K562 (cell line): ENCODE data around the gene MEI4. TPM values are rescaled to one million over a fixed set of nuclear protein-coding genes. Genes with fewer than 3 reads are reported as not detected.
A peak's percentile ranks its signal among the peaks of the same experiment; 100 is the strongest.

Experiments
- BHLHE40 ChIP-seq: IDR thresholded peaks from 2 replicates; pipeline ENCODE4 v1.6.1; 2011; ENCODE audit warnings: low read length, improper control_type of control experiment
- CBFA2T3 ChIP-seq: fragments of 450-650 bp; IDR thresholded peaks from 2 replicates; pipeline ENCODE4 v1.6.1; 2017
- EWSR1 ChIP-seq: fragments of 450-650 bp; IDR thresholded peaks from 2 replicates; pipeline ENCODE4 v1.6.1; 2018; ENCODE audit warnings: borderline replicate concordance, mild to moderate bottlenecking, low read depth, moderate library complexity; ENCODE audit not compliant: partially characterized antibody
- HNRNPLL ChIP-seq: fragments of 200-400 bp; formaldehyde crosslinking; IDR thresholded peaks from 2 replicates; pipeline ENCODE4 v1.6.1; 2017; ENCODE audit warnings: low read length, low read depth, mild to moderate bottlenecking; ENCODE audit not compliant: poor library complexity, severe bottlenecking
- L3MBTL2 ChIP-seq: fragments of 450-650 bp; IDR thresholded peaks from 2 replicates; pipeline ENCODE4 v1.6.1; 2016; ENCODE audit warnings: mild to moderate bottlenecking, moderate library complexity
- MAZ ChIP-seq, 2 experiments: fragments of 450-650 bp in 1 of 2; sonication (generic) in 1 of 2; formaldehyde crosslinking; IDR thresholded peaks in 1 of 2; conservative IDR thresholded peaks in 1 of 2; 2 replicates each; pipeline versions ENCODE4 v1.4.0 to v1.5.0; 2020; ENCODE audit warnings: mild to moderate bottlenecking in 1 of 2, missing genetic modification reagents in 1 of 2
- PHF8 ChIP-seq: fragments of 200-600 bp; sonication (generic); IDR thresholded peaks from 2 replicates; pipeline ENCODE4 v1.6.1; 2012; ENCODE audit warnings: mixed run types, mild to moderate bottlenecking, inconsistent platforms, low read length, moderate library complexity, borderline replicate concordance
- RAD21 ChIP-seq, 2 experiments: fragments of 250-450 bp in 1 of 2; fragments of 450-650 bp in 1 of 2; sonication (Bioruptor Pico) in 1 of 2; formaldehyde crosslinking in 1 of 2; IDR thresholded peaks in 1 of 2; conservative IDR thresholded peaks in 1 of 2; 2 replicates each; pipeline versions ENCODE4 v1.4.0 to v1.8.0; 2020 to 2022; ENCODE audit warnings: mild to moderate bottlenecking in 2 of 2, moderate library complexity in 1 of 2
- SIN3A ChIP-seq, 2 experiments: fragments of 150-350 bp in 1 of 2; IDR thresholded peaks; 2 replicates each; pipeline ENCODE4 v1.6.1; 2011 to 2016; ENCODE audit warnings: borderline replicate concordance in 2 of 2, low read depth in 2 of 2, low read length in 2 of 2, mild to moderate bottlenecking in 2 of 2, moderate library complexity in 2 of 2; ENCODE audit not compliant: control insufficient read depth in 1 of 2
- SP1 ChIP-seq: sonication (generic); formaldehyde crosslinking; IDR thresholded peaks from 2 replicates; pipeline ENCODE4 v1.8.1; 2022; ENCODE audit warnings: mild to moderate bottlenecking, missing genetic modification reagents
- ZNF143 ChIP-seq: sonication (generic); formaldehyde crosslinking; IDR thresholded peaks from 2 replicates; pipeline ENCODE4 v1.9.0; 2022; ENCODE audit warnings: mild to moderate bottlenecking, missing genetic modification reagents
- ZNF436 ChIP-seq: fragments of 250-450, 450-650 bp; sonication (Bioruptor Pico); formaldehyde crosslinking; IDR thresholded peaks from 2 replicates; pipeline ENCODE4 v1.7.0; 2020; ENCODE audit warnings: mild to moderate bottlenecking
- polyA plus RNA-seq, 8 experiments: library from polyadenylated mRNA; depleted of rRNA in 4 of 8; stranded (reverse) in 5 of 8; unstranded in 3 of 8; fragments of >200 nt; fragmentation: Nextera tagmentation in 2 of 8; fragmentation: Illumina TruSeq in 1 of 8; extraction: Ambion mirVana in 2 of 8; extraction: Trizol in 1 of 8; gene quantifications; 2 replicates each; pipeline versions ENCODE4 v1.2.1 to v1.2.3, GENCODE V29; 2011 to 2014; ENCODE audit warnings: inconsistent platforms in 1 of 8, missing spikeins in 1 of 8
- total RNA-seq, 7 experiments: library from RNA; depleted of rRNA in 6 of 7; stranded (reverse); fragments of >200 nt in 6 of 7; fragmentation: Illumina TruSeq in 2 of 7; extraction: Trizol in 2 of 7; gene quantifications; 2 replicates each; pipeline versions ENCODE4 v1.2.1 to v1.2.3, GENCODE V29; 2011 to 2021; ENCODE audit warnings: low replicate concordance in 1 of 7
- TF ChIP-seq, protein P1 (sequence below), 3 experiments: IDR thresholded peaks in 2 of 3; conservative IDR thresholded peaks in 1 of 3; 2 replicates each; pipeline ENCODE4 v1.5.1; 2011 to 2012; ENCODE audit warnings: low read length in 3 of 3, mild to moderate bottlenecking in 3 of 3, control low read depth in 2 of 3, improper control_type of control experiment in 1 of 3, inconsistent platforms in 1 of 3, low read depth in 1 of 3, mixed read lengths in 1 of 3, moderate library complexity in 1 of 3; ENCODE audit not compliant: insufficient read depth in 2 of 3
- TF ChIP-seq, protein P2 (sequence below): sonication (generic); formaldehyde crosslinking; IDR thresholded peaks from 2 replicates; pipeline ENCODE4 v1.8.0; 2022; ENCODE audit warnings: missing genetic modification reagents, mild to moderate bottlenecking, moderate library complexity, borderline replicate concordance
- TF ChIP-seq, protein P3 (sequence below), 2 experiments: fragments of 450-650 bp; conservative IDR thresholded peaks; 2 replicates each; pipeline ENCODE4 v1.6.1; 2017; ENCODE audit warnings: mild to moderate bottlenecking in 2 of 2, moderate library complexity in 2 of 2
- TF ChIP-seq, protein P4 (sequence below): IDR thresholded peaks from 2 replicates; pipeline ENCODE4 v1.6.1; 2011; ENCODE audit warnings: borderline replicate concordance, low read depth, mild to moderate bottlenecking, moderate library complexity, low read length; ENCODE audit not compliant: insufficient read depth, poor library complexity, severe bottlenecking

Gene MEI4
- total and polyA plus RNA-seq, 9 of the 15 experiments (the other 6 are each of a cell fraction or from before 2014, with no cell fraction given), result not detected

DNA sequence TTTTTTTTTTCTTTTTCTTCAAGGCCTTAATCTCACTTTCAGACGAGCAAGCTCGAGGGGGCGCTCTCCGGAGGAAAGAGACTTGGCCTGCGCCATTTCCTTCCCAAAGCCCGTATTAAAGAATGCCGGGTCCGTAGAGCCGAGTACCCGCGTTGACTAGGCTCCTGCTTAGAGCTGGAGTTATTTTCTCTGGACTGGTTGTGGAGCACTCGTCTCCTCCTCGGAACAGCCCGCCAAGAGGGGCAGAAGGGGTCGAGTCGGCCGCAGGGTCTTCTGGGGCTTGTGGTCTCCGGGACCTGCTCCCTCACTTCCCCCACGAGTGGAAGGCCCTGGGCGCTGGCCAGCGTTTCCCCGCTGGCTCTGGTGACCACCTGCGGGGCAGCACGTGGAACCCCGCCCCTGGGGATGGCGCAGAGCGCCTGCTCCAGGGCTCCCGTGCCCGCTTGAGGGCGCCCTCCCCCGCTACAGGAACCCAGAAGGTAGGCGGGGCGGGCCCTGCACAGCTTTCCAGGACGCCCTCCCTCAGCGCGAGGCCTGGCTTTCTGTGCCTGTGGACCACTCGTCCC, 2.7 kb upstream of the MEI4 start (continued):
- TF ChIP-seq EWSR1, result no peak
- TF ChIP-seq BHLHE40, result peak; percentile 76
- TF ChIP-seq, protein P1, sequence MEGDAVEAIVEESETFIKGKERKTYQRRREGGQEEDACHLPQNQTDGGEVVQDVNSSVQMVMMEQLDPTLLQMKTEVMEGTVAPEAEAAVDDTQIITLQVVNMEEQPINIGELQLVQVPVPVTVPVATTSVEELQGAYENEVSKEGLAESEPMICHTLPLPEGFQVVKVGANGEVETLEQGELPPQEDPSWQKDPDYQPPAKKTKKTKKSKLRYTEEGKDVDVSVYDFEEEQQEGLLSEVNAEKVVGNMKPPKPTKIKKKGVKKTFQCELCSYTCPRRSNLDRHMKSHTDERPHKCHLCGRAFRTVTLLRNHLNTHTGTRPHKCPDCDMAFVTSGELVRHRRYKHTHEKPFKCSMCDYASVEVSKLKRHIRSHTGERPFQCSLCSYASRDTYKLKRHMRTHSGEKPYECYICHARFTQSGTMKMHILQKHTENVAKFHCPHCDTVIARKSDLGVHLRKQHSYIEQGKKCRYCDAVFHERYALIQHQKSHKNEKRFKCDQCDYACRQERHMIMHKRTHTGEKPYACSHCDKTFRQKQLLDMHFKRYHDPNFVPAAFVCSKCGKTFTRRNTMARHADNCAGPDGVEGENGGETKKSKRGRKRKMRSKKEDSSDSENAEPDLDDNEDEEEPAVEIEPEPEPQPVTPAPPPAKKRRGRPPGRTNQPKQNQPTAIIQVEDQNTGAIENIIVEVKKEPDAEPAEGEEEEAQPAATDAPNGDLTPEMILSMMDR (IDR thresholded peaks at IDR 0.05 in 2 of 3, conservative IDR thresholded peaks at IDR 0.05 in 1 of 3; ENCODE audit: insufficient read depth in 2 of 3, low read depth in 1 of 3, low read length in 3 of 3), result peak; percentile 42 to 47 (median 43); a peak in 5 of 6 replicates
- TF ChIP-seq, protein P2, sequence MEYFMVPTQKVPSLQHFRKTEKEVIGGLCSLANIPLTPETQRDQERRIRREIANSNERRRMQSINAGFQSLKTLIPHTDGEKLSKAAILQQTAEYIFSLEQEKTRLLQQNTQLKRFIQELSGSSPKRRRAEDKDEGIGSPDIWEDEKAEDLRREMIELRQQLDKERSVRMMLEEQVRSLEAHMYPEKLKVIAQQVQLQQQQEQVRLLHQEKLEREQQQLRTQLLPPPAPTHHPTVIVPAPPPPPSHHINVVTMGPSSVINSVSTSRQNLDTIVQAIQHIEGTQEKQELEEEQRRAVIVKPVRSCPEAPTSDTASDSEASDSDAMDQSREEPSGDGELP (CRISPR knock-in tag), result peak; percentile 37; the same call in 1 of the 2 replicates
- no peak for TF ChIP-seq CBFA2T3
- 0 out of 2 replicates have a peak, but pooled peaks have one; percentile 29 for TF ChIP-seq SP1 (CRISPR knock-in tag)
- TF ChIP-seq MAZ (CRISPR knock-in tag; conservative IDR thresholded peaks at IDR 0.05 in 1 of 2, IDR thresholded peaks at IDR 0.05 in 1 of 2), result peak in 1 of 2 experiments; percentile 38; a peak in 1 of 4 replicates
- TF ChIP-seq HNRNPLL, result peak; percentile 18
- TF ChIP-seq, protein P3, sequence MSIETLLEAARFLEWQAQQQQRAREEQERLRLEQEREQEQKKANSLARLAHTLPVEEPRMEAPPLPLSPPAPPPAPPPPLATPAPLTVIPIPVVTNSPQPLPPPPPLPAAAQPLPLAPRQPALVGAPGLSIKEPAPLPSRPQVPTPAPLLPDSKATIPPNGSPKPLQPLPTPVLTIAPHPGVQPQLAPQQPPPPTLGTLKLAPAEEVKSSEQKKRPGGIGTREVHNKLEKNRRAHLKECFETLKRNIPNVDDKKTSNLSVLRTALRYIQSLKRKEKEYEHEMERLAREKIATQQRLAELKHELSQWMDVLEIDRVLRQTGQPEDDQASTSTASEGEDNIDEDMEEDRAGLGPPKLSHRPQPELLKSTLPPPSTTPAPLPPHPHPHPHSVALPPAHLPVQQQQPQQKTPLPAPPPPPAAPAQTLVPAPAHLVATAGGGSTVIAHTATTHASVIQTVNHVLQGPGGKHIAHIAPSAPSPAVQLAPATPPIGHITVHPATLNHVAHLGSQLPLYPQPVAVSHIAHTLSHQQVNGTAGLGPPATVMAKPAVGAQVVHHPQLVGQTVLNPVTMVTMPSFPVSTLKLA (conservative IDR thresholded peaks at IDR 0.05), result peak; percentile 19 to 43; a peak in 1 of 4 replicates
- peak; percentile 47; the same call in 1 of the 2 replicates for TF ChIP-seq L3MBTL2
- TF ChIP-seq PHF8, result no peak; the same call in 1 of the 2 replicates
- peak; percentile 32; the same call in 1 of the 2 replicates for TF ChIP-seq ZNF143 (CRISPR knock-in tag)
- no peak for TF ChIP-seq SIN3A (IDR thresholded peaks at IDR 0.05; ENCODE audit: borderline replicate concordance in 2 of 2, control insufficient read depth in 1 of 2, low read depth in 2 of 2, low read length in 2 of 2)
- TF ChIP-seq ZNF436 (CRISPR knock-in tag), result no peak
- peak; percentile 22 to 26; a peak in 2 of 4 replicates for TF ChIP-seq RAD21 (CRISPR knock-in tag; conservative IDR thresholded peaks at IDR 0.05 in 1 of 2, IDR thresholded peaks at IDR 0.05 in 1 of 2)
- TF ChIP-seq, protein P4, sequence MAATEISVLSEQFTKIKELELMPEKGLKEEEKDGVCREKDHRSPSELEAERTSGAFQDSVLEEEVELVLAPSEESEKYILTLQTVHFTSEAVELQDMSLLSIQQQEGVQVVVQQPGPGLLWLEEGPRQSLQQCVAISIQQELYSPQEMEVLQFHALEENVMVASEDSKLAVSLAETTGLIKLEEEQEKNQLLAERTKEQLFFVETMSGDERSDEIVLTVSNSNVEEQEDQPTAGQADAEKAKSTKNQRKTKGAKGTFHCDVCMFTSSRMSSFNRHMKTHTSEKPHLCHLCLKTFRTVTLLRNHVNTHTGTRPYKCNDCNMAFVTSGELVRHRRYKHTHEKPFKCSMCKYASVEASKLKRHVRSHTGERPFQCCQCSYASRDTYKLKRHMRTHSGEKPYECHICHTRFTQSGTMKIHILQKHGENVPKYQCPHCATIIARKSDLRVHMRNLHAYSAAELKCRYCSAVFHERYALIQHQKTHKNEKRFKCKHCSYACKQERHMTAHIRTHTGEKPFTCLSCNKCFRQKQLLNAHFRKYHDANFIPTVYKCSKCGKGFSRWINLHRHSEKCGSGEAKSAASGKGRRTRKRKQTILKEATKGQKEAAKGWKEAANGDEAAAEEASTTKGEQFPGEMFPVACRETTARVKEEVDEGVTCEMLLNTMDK, result peak; percentile 11
- TF ChIP-seq, all 486 proteins: peak for 19
